HepG2 (cell line): ENCODE measurements around the gene HSDL1. TPM values are rescaled to one million over a fixed set of nuclear protein-coding genes. Genes with fewer than 3 reads are reported as not detected.

Experiments used
- ATAC-seq: fragments of 200-7000 bp; cut with Tn5 transposase; 3 replicates; pipeline ENCODE4 v1.9.1; 2020; ENCODE audit warnings: mild to moderate bottlenecking, moderate library complexity
- BruUV-seq: library from RNA; stranded (reverse); fragments of 400-500 nt; replicated peaks from 2 replicates; lab custom pipeline; 2021; lab: Mats Ljungman, UMichigan
- CTCF ChIA-PET: fragments of 300-600 bp; formaldehyde crosslinking; extraction: SDS; loops from one replicate; lab custom pipeline; 2021; ENCODE audit warnings: low total read pairs, inconsistent platforms, low intra/inter-chr PET ratio; lab: Yijun Ruan, JAX
- POLR2A ChIA-PET: fragments of 350-600 bp; sonication (Branson Sonifier 250); formaldehyde crosslinking; loops from one replicate; lab custom pipeline; 2020; ENCODE audit warnings: antibody characterized with exemption, inconsistent platforms; lab: Yijun Ruan, JAX
- DNase-seq: peaks from one replicate; pipeline ENCODE4 v3.0.0-alpha.2; 2015; ENCODE audit warnings: low spot score
- FAIRE-seq: peaks from 3 replicates; lab custom pipeline; 2011; peaks lifted over from hg19 to GRCh38; lab: Jason Lieb, UNC
- H2AFZ ChIP-seq: one replicate; pipeline ENCODE4 v1.6.1; 2011; ENCODE audit warnings: low read length, inconsistent platforms
- H3K27ac ChIP-seq: fragments of 300-600 bp; 3 replicates; pipeline ENCODE4 v1.8.0; 2011; ENCODE audit warnings: mixed run types, mild to moderate bottlenecking, mixed read lengths, low read length, inconsistent platforms; ENCODE audit not compliant: insufficient read depth; ENCODE audit errors: extremely low read length
- H3K27me3 ChIP-seq, 2 experiments: fragments of 200-600 bp in 1 of 2; 2 replicates in 1 of 2; 3 replicates in 1 of 2; pipeline versions ENCODE4 v1.6.0 to v1.8.0; 2011; ENCODE audit warnings: low read length in 2 of 2, mild to moderate bottlenecking in 2 of 2, moderate library complexity in 2 of 2, inconsistent platforms in 1 of 2; ENCODE audit not compliant: insufficient read depth in 2 of 2, control insufficient read depth in 1 of 2
- H3K36me3 ChIP-seq, 2 experiments: fragments of 200-600 bp in 1 of 2; replicated peaks in 1 of 2; 2 replicates in 1 of 2; 3 replicates in 1 of 2; pipeline versions ENCODE4 v1.5.1 to v1.8.0; 2011; ENCODE audit warnings: low read length in 2 of 2, inconsistent platforms in 1 of 2; ENCODE audit not compliant: insufficient read depth in 2 of 2, control insufficient read depth in 1 of 2
- H3K4me1 ChIP-seq: 2 replicates; pipeline ENCODE4 v1.5.1; 2012; ENCODE audit warnings: low read length, inconsistent platforms; ENCODE audit not compliant: insufficient read depth
- H3K4me2 ChIP-seq: 2 replicates; pipeline ENCODE4 v1.6.0; 2011; ENCODE audit warnings: low read depth, low read length, inconsistent platforms
- H3K4me3 ChIP-seq, 3 experiments: fragments of 200-600 bp in 1 of 3; sonication (generic), shearing (Covaris generic) in 1 of 3; replicated peaks in 1 of 3; 2 replicates each; pipeline ENCODE4 v1.5.1; 2011 to 2016; ENCODE audit warnings: low read length in 3 of 3, inconsistent platforms in 2 of 3, low read depth in 2 of 3, mild to moderate bottlenecking in 2 of 3, control low read depth in 1 of 3, mixed read lengths in 1 of 3; ENCODE audit not compliant: insufficient read depth in 1 of 3
- H3K79me2 ChIP-seq: one replicate; pipeline ENCODE4 v1.6.1; 2011; ENCODE audit warnings: low read length, inconsistent platforms; ENCODE audit not compliant: insufficient read depth
- H3K9ac ChIP-seq: 2 replicates; pipeline ENCODE4 v1.6.0; 2011; ENCODE audit warnings: mild to moderate bottlenecking, low read depth, low read length, inconsistent platforms; ENCODE audit not compliant: insufficient read depth
- H3K9me3 ChIP-seq: 2 replicates; pipeline ENCODE4 v1.5.1; 2012; ENCODE audit warnings: mild to moderate bottlenecking, low read length
- H4K20me1 ChIP-seq: 2 replicates; pipeline ENCODE4 v1.6.0; 2011; ENCODE audit warnings: inconsistent platforms, mild to moderate bottlenecking, low read length, moderate library complexity; ENCODE audit not compliant: insufficient read depth
- ATF7-NPFF ChIP-seq: sonication (generic); formaldehyde crosslinking; IDR thresholded peaks from 2 replicates; pipeline ENCODE4 v1.8.1; 2023; ENCODE audit warnings: mild to moderate bottlenecking, low read depth, missing genetic modification reagents, moderate library complexity
- CREB1 ChIP-seq, 2 experiments: fragments of 450-650 bp in 1 of 2; IDR thresholded peaks; 2 replicates each; pipeline ENCODE4 v1.6.1; 2016 to 2017; ENCODE audit warnings: control low read depth in 1 of 2, mild to moderate bottlenecking in 1 of 2, missing compliant biosample characterization in 1 of 2, missing genetic modification characterization in 1 of 2
- KMT2A ChIP-seq: sonication (generic); formaldehyde crosslinking; IDR thresholded peaks from 2 replicates; pipeline ENCODE4 v1.4.0; 2020; ENCODE audit warnings: missing genetic modification reagents
- SPEN ChIP-seq: sonication (generic); formaldehyde crosslinking; IDR thresholded peaks from 2 replicates; pipeline ENCODE4 v1.5.1; 2020; ENCODE audit warnings: low read depth, mild to moderate bottlenecking, missing genetic modification reagents
- ZC3H13 ChIP-seq: sonication (generic); formaldehyde crosslinking; IDR thresholded peaks from 2 replicates; pipeline ENCODE4 v1.8.1; 2023; ENCODE audit warnings: mild to moderate bottlenecking, missing genetic modification reagents, moderate library complexity
- ZNF282 ChIP-seq: fragments of 450-650 bp; IDR thresholded peaks from 2 replicates; pipeline ENCODE4 v1.6.1; 2018; ENCODE audit not compliant: partially characterized antibody
- ZNF431 ChIP-seq: sonication (generic); formaldehyde crosslinking; IDR thresholded peaks from 2 replicates; pipeline ENCODE4 v1.9.0; 2022; ENCODE audit warnings: missing genetic modification reagents, low read depth, mild to moderate bottlenecking, borderline replicate concordance
- ZNF792 ChIP-seq: IDR thresholded peaks from 2 replicates; pipeline ENCODE4 v1.6.1; 2016
- WGBS: methylation state at CpG from one replicate; pipeline ENCODE4 v1.1.6; 2017; ENCODE audit warnings: low lambda C conversion rate; 5-methylcytosine and 5-hydroxymethylcytosine counted together
- in situ Hi-C: cut with HindIII; loops from 2 replicates; pipeline ENCODE4 v1.10.0; 2017; ENCODE audit warnings: low pct_unique_long_range_greater_than_20kb; ENCODE audit not compliant: extremely low pct_ligation_motif_present
- intact Hi-C: fragments of 100-400 bp; cut with micrococcal nuclease; formaldehyde crosslinking; loops from one replicate; pipeline ENCODE4 v1.10.0; 2022; ENCODE audit not compliant: unreplicated experiment
- polyA plus RNA-seq, 8 experiments: library from polyadenylated mRNA; depleted of rRNA in 3 of 8; stranded (reverse) in 7 of 8; unstranded in 1 of 8; fragments of >200 nt; fragmentation: Illumina TruSeq in 4 of 8; extraction: Trizol in 4 of 8; gene quantifications; 2 replicates each; pipeline versions ENCODE4 v1.2.1 to v1.2.3, GENCODE V29; 2011 to 2016; ENCODE audit warnings: low read depth in 4 of 8, missing spikeins in 1 of 8, mixed read lengths in 1 of 8; ENCODE audit not compliant: insufficient read depth in 1 of 8
- total RNA-seq, 5 experiments: library from RNA; depleted of rRNA; stranded (reverse); fragments of >200 nt; fragmentation: Illumina TruSeq; extraction: Trizol; gene quantifications; 2 replicates each; pipeline ENCODE4 v1.2.3, GENCODE V29; 2016; ENCODE audit warnings: low read depth in 1 of 5
- TF ChIP-seq, protein P1 (sequence below): IDR thresholded peaks from 2 replicates; pipeline ENCODE4 v1.6.1; 2012; ENCODE audit warnings: inconsistent platforms
- TF ChIP-seq, protein P2 (sequence below): sonication (generic); formaldehyde crosslinking; IDR thresholded peaks from 2 replicates; pipeline ENCODE4 v1.4.0; 2020; ENCODE audit warnings: missing genetic modification reagents, borderline replicate concordance

The HSDL1 gene
- total and polyA plus RNA-seq, 2 of the 13 experiments (the other 11 are each of a cell fraction or from before 2014, with no cell fraction given) = 49.2 to 49.7 TPM

DNA sequence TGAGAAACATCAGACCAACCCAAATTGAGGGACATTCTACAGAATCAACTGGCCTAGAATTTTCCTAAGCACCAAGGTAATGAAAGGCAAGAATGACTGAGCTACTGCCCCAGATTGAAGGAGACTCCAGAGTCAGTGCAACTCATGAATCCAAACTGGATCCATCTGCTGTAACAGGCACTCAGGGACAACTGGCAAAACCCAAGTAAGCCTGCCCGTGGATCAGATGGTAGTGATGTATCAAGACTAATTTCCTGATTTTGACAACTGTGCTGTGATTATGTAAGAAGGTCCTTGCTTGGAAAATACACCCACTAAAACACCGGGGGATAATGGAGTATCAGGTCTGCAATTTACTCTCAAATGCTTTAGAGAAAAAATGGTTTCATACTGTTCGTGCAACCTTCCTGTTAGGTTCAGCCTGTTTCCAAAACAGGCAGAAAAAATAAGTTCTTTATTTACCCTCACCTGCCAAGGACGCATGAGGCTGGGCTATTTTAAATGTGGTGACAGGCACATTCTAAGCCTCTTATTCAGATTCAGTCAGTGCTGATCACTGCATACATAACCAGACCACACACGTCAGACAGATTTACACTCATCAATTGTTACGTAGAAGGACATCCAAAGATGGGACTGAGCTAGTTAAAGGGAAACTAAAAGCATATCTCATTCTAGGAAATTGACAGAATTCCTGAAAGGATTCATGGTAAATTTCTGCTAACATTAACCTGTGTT is 35.2 kb downstream of the HSDL1 start:
- POLR2A ChIA-PET = interaction anchor here (2.2 kb wide), 1 partner anchor 29 kb away, joined by 7 read pairs; no protein-coding TSS in a partner anchor
- 98% methylated on average over 6 of the region's 6 CpGs for WGBS
- TF ChIP-seq ZNF792 = no peak
- TF ChIP-seq SPEN (CRISPR knock-in tag) = no peak
- TF ChIP-seq ZNF431 (CRISPR knock-in tag) = no peak
- no peak for TF ChIP-seq ZNF282
- TF ChIP-seq, protein P1, sequence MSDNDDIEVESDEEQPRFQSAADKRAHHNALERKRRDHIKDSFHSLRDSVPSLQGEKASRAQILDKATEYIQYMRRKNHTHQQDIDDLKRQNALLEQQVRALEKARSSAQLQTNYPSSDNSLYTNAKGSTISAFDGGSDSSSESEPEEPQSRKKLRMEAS = no peak
- no peak for TF ChIP-seq ZC3H13 (CRISPR knock-in tag)
- TF ChIP-seq ATF7-NPFF (CRISPR knock-in tag) = no peak
- TF ChIP-seq KMT2A (CRISPR knock-in tag) = no peak
- TF ChIP-seq CREB1 (IDR thresholded peaks at IDR 0.05) = no peak
- TF ChIP-seq CREB1 (CRISPR knock-in tag; IDR thresholded peaks at IDR 0.05) = no peak
- TF ChIP-seq, protein P2, sequence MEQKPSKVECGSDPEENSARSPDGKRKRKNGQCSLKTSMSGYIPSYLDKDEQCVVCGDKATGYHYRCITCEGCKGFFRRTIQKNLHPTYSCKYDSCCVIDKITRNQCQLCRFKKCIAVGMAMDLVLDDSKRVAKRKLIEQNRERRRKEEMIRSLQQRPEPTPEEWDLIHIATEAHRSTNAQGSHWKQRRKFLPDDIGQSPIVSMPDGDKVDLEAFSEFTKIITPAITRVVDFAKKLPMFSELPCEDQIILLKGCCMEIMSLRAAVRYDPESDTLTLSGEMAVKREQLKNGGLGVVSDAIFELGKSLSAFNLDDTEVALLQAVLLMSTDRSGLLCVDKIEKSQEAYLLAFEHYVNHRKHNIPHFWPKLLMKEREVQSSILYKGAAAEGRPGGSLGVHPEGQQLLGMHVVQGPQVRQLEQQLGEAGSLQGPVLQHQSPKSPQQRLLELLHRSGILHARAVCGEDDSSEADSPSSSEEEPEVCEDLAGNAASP = no peak
- no peak overlapping the region for H2AFZ ChIP-seq
- no peak overlapping the region for H3K9ac ChIP-seq
- H3K27me3 ChIP-seq = no peaks in the 10 kb centered on the region
- no peak overlapping the region for H3K4me3 ChIP-seq
- peaks cover 10% of the 10 kb centered on the region; the same call in 1 of the 2 replicates for H4K20me1 ChIP-seq
- in situ Hi-C loops (no loop called here), intact Hi-C loops (no loop called here)
- ATAC-seq (no peak), DNase-seq (no peak), FAIRE-seq (no peak)
- peaks cover 95% of the 10 kb centered on the region for H3K79me2 ChIP-seq
- no TSS peak for BruUV-seq
- CTCF ChIA-PET = no interaction called here
- H3K36me3 ChIP-seq = peaks cover 21 to 37% of the 10 kb centered on the region in 2 experiments
- H3K4me1 ChIP-seq = peaks cover 13% of the 10 kb centered on the region
- no peak overlapping the region for H3K27ac ChIP-seq
- no peaks in the 10 kb centered on the region for H3K9me3 ChIP-seq
- H3K4me2 ChIP-seq = no peak overlapping the region
